Stimulated activated CD8-positive, alpha-beta memory T cell treated with anti-CD3 and anti-CD28 coated beads, Interleukin-4, amount 100 ng/mL, for 48 hours (primary cell): ENCODE results near the gene TMOD1.
"Not testable (repeated sequence)": the region's sequence is repeated elsewhere in the genome, so short reads cannot be mapped to it uniquely, and the experiment has no call there.

Experiments
- DNase-seq: peaks from one replicate; pipeline ENCODE4 v3.0.0-alpha.2; 2020

Gene TMOD1

GRCh38 chr9:97601228-97601898 is 99.9 kb downstream of the TMOD1 start:
- DNase-seq = no peak

- DNase-seq = no peak
Measured at GRCh38 chr9:97602430-97602829, 101.0 kb downstream of the TMOD1 start.

- DNase-seq = no peak
Measured at GRCh38 chr9:97604901-97605645, 103.6 kb downstream of the TMOD1 start.

- peak; percentile 70 for DNase-seq
Measured at GRCh38 chr9:97615439-97616072, 114.1 kb downstream of the TMOD1 start.

GRCh38 chr9:97617939-97618416 is 116.5 kb downstream of the TMOD1 start:
- no peak for DNase-seq

GRCh38 chr9:97620063-97620462 is 118.6 kb downstream of the TMOD1 start:
- not testable (repeated sequence) for DNase-seq

- DNase-seq = not testable (repeated sequence)
Measured at GRCh38 chr9:97622483-97622882, 121.0 kb downstream of the TMOD1 start.

- DNase-seq = no peak
Measured at GRCh38 chr9:97623946-97624345, 122.5 kb downstream of the TMOD1 start.

GRCh38 chr9:97625620-97626019 is 124.2 kb downstream of the TMOD1 start:
- no peak for DNase-seq

GRCh38 chr9:97627624-97628023 is 126.2 kb downstream of the TMOD1 start:
- no peak for DNase-seq

GRCh38 chr9:97628668-97629067 is 127.2 kb downstream of the TMOD1 start:
- no peak for DNase-seq

GRCh38 chr9:97629156-97629555 is 127.7 kb downstream of the TMOD1 start:
- no peak for DNase-seq

GRCh38 chr9:97630591-97630990 is 129.1 kb downstream of the TMOD1 start:
- no peak for DNase-seq

GRCh38 chr9:97632248-97632984 is 130.9 kb downstream of the TMOD1 start:
- DNase-seq = peak; percentile 51

GRCh38 chr9:97632985-97633858 is 131.8 kb downstream of the TMOD1 start, which contains the start of the genes NCBP1 and TSTD2:
TSS of gene NCBP1 (plus strand) at chr9:97633821. CDS start at chr9:97633882, 61 bp downstream.
TSS of gene TSTD2 (minus strand) at chr9:97633368. CDS start at chr9:97627562, 5,806 bp downstream.
- peak; percentile 96 for DNase-seq

- no peak for DNase-seq
Measured at GRCh38 chr9:97633859-97634490, 132.5 kb downstream of the TMOD1 start.

GRCh38 chr9:97635026-97635425 is 133.6 kb downstream of the TMOD1 start:
- no peak for DNase-seq

- no peak for DNase-seq
Measured at GRCh38 chr9:97636903-97637302, 135.4 kb downstream of the TMOD1 start.

- no peak for DNase-seq
Measured at GRCh38 chr9:97638666-97639065, 137.2 kb downstream of the TMOD1 start.

GRCh38 chr9:97640325-97640724 is 138.9 kb downstream of the TMOD1 start:
- DNase-seq = no peak

- DNase-seq = no peak
Measured at GRCh38 chr9:97645720-97646119, 144.3 kb downstream of the TMOD1 start.
